ENCODE measurements around the gene ANKS1B.

DNA sequence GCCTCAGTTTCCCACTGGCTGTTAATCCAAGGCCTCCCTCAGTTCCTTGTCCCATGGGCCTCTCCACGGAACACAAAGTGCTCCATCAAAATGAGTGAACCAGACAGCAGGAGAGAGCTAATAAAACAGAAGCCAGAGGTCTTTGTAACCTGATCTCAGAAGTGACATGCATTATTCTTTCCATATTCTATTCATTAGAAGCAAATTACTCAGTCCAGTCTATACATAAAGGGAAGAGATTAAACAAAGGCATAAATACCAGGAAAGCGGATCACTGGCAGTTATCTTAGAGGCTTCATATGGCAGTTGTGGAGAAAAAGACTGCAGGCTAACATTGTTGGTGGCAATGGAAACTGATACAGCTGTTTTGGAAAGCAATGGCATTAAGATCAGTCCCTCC, 507.8 kb downstream of the ANKS1B start:
- TF ChIP-seq, protein P1, sequence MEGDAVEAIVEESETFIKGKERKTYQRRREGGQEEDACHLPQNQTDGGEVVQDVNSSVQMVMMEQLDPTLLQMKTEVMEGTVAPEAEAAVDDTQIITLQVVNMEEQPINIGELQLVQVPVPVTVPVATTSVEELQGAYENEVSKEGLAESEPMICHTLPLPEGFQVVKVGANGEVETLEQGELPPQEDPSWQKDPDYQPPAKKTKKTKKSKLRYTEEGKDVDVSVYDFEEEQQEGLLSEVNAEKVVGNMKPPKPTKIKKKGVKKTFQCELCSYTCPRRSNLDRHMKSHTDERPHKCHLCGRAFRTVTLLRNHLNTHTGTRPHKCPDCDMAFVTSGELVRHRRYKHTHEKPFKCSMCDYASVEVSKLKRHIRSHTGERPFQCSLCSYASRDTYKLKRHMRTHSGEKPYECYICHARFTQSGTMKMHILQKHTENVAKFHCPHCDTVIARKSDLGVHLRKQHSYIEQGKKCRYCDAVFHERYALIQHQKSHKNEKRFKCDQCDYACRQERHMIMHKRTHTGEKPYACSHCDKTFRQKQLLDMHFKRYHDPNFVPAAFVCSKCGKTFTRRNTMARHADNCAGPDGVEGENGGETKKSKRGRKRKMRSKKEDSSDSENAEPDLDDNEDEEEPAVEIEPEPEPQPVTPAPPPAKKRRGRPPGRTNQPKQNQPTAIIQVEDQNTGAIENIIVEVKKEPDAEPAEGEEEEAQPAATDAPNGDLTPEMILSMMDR (tag by site-specific recombination; IDR thresholded peaks at IDR 0.05), result no peak
- TF ChIP-seq ZNF311 (tag by site-specific recombination; IDR thresholded peaks at IDR 0.05; ENCODE audit: borderline replicate concordance), result no peak
- TF ChIP-seq ZNF274 (IDR thresholded peaks at IDR 0.05; ENCODE audit: low read length), result no peak
- no peak for TF ChIP-seq ZNF274 (tag by site-specific recombination; IDR thresholded peaks at IDR 0.05; ENCODE audit: borderline replicate concordance)
- no peak for TF ChIP-seq ZNF292 (tag by site-specific recombination; IDR thresholded peaks at IDR 0.05; ENCODE audit: borderline replicate concordance, low read depth)
- TF ChIP-seq ZNF24 (tag by site-specific recombination; IDR thresholded peaks at IDR 0.05), result no peak

All from HEK293 (cell line).